HEK293 (cell line): ENCODE measurements around the gene SH3YL1.

Source experiments
- CTCF ChIP-seq: fragments of 450-650 bp; formaldehyde crosslinking; IDR thresholded peaks from 2 replicates; pipeline ENCODE4 v1.5.1; 2016; ENCODE audit warnings: missing biosample characterization, missing genetic modification characterization
- HOXA7 ChIP-seq: sonication (generic); formaldehyde crosslinking; IDR thresholded peaks from 2 replicates; pipeline ENCODE4 v1.8.1; 2022; ENCODE audit warnings: missing genetic modification reagents, borderline replicate concordance
- ZBTB20 ChIP-seq: fragments of 450-650 bp; formaldehyde crosslinking; IDR thresholded peaks from 2 replicates; pipeline ENCODE4 v1.5.1; 2016; ENCODE audit warnings: missing biosample characterization, missing genetic modification characterization
- ZNF184 ChIP-seq: fragments of 450-650 bp; IDR thresholded peaks from 2 replicates; pipeline ENCODE4 v1.5.1; 2018; ENCODE audit warnings: missing biosample characterization, mild to moderate bottlenecking, missing genetic modification characterization
- ZNF24 ChIP-seq: fragments of 450-650 bp; formaldehyde crosslinking; IDR thresholded peaks from 2 replicates; pipeline ENCODE4 v1.5.1; 2016; ENCODE audit warnings: missing biosample characterization, missing genetic modification characterization
- ZNF302 ChIP-seq: fragments of 450-650 bp; formaldehyde crosslinking; IDR thresholded peaks from 2 replicates; pipeline ENCODE4 v1.5.1; 2016; ENCODE audit warnings: missing biosample characterization, missing genetic modification characterization, low read depth
- ZNF404 ChIP-seq: fragments of 450-650 bp; formaldehyde crosslinking; IDR thresholded peaks from 2 replicates; pipeline ENCODE4 v1.5.1; 2017; ENCODE audit warnings: missing biosample characterization, missing genetic modification characterization
- ZNF488 ChIP-seq: fragments of 450-650 bp; formaldehyde crosslinking; IDR thresholded peaks from 2 replicates; pipeline ENCODE4 v1.5.1; 2016; ENCODE audit warnings: missing biosample characterization, missing genetic modification characterization
- ZNF600 ChIP-seq: fragments of 450-650 bp; formaldehyde crosslinking; IDR thresholded peaks from 2 replicates; pipeline ENCODE4 v1.5.1; 2016; ENCODE audit warnings: missing biosample characterization, missing genetic modification characterization
- ZXDB ChIP-seq: fragments of 450-650 bp; formaldehyde crosslinking; IDR thresholded peaks from 2 replicates; pipeline ENCODE4 v1.5.1; 2016; ENCODE audit warnings: missing biosample characterization, missing genetic modification characterization
- TF ChIP-seq, protein P1 (sequence below): fragments of 450-650 bp; formaldehyde crosslinking; IDR thresholded peaks from 2 replicates; pipeline ENCODE4 v1.5.1; 2016; ENCODE audit warnings: missing biosample characterization, missing genetic modification characterization
- TF ChIP-seq, protein P2 (sequence below): fragments of 450-650 bp; formaldehyde crosslinking; IDR thresholded peaks from 2 replicates; pipeline ENCODE4 v1.5.1; 2016; ENCODE audit warnings: missing biosample characterization, missing genetic modification characterization
- TF ChIP-seq, protein P3 (sequence below): fragments of 450-650 bp; formaldehyde crosslinking; IDR thresholded peaks from 2 replicates; pipeline ENCODE4 v1.5.1; 2016; ENCODE audit warnings: missing biosample characterization, missing genetic modification characterization

GRCh38 chr2:259789-260331 lies 4.0 kb downstream of the SH3YL1 start:
- TF ChIP-seq ZNF488 (no peak), CTCF (tag by site-specific recombination) (no peak), ZNF600 (tag by site-specific recombination) (no peak), ZNF184 (tag by site-specific recombination) (no peak), ZNF404 (tag by site-specific recombination) (no peak), ZXDB (tag by site-specific recombination) (no peak), ZNF302 (tag by site-specific recombination) (no peak), ZNF24 (tag by site-specific recombination) (no peak), ZBTB20 (tag by site-specific recombination) (no peak), HOXA7 (CRISPR knock-in tag) (no peak)
- TF ChIP-seq, protein P1, sequence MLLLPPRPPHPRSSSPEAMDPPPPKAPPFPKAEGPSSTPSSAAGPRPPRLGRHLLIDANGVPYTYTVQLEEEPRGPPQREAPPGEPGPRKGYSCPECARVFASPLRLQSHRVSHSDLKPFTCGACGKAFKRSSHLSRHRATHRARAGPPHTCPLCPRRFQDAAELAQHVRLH (tag by site-specific recombination), result no peak
- TF ChIP-seq, protein P2, sequence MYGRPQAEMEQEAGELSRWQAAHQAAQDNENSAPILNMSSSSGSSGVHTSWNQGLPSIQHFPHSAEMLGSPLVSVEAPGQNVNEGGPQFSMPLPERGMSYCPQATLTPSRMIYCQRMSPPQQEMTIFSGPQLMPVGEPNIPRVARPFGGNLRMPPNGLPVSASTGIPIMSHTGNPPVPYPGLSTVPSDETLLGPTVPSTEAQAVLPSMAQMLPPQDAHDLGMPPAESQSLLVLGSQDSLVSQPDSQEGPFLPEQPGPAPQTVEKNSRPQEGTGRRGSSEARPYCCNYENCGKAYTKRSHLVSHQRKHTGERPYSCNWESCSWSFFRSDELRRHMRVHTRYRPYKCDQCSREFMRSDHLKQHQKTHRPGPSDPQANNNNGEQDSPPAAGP (tag by site-specific recombination), result no peak
- TF ChIP-seq, protein P3, sequence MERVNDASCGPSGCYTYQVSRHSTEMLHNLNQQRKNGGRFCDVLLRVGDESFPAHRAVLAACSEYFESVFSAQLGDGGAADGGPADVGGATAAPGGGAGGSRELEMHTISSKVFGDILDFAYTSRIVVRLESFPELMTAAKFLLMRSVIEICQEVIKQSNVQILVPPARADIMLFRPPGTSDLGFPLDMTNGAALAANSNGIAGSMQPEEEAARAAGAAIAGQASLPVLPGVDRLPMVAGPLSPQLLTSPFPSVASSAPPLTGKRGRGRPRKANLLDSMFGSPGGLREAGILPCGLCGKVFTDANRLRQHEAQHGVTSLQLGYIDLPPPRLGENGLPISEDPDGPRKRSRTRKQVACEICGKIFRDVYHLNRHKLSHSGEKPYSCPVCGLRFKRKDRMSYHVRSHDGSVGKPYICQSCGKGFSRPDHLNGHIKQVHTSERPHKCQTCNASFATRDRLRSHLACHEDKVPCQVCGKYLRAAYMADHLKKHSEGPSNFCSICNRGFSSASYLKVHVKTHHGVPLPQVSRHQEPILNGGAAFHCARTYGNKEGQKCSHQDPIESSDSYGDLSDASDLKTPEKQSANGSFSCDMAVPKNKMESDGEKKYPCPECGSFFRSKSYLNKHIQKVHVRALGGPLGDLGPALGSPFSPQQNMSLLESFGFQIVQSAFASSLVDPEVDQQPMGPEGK, result no peak
